NCI-H146 (cell line): ENCODE measurements around the gene ZFP62.
"Not testable (repeated sequence)": the region's sequence is repeated elsewhere in the genome, so short reads cannot be mapped to it uniquely, and the experiment has no call there.

Experiments used
- DNase-seq: peaks from one replicate; lab custom pipeline; 2025; lab: John Stamatoyannopoulos, UW

ZFP62 gene

DNA sequence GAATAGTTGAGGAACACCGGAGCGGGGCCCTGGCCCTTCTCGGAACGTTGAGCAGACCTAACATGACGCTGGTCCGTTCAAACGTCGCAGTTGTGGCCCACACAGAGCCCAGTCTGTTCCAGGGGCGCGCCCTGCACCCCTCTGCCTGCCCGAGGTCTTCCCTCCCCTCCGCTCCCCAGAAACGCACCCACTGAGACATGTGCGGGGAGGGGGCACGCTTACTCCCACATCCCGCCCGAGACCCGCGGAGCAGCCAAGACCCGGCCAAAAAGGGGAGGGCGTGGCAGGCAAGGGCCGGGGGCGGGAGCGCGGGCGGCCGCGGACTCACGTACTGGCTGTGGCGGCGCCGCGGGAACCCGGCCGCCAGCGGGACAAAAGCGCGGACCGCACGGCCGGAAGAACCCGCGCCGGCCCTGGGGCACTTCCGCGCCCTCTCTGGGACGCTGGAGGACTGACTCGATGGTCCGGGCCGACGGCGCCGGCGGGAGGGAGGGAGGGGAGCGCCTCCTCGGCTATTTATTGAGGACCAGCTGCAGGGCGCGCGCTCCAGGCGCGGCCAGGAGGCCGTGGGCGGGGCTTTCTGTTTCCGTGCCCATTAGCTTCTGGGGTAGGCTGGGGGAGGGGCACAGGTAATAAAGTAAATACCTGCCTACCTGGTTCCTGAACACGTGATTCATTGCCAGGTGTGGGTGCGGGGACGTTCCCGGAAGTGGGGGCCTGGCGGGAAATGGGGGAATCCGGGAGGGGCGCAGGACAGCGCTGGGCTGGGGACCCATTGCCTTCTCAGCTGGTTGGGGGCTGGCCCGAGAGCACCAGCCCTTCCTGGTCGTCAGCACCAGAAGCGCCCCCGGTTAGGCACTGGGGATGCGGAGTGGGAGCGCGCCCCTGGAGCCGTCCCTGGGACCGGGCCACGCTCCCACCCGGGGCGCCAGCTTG, at the start of gene ZFP62:
ZFP62 (minus strand) TSS at position 390 of the 936 bp plus-strand sequence; CDS start at position 333, 57 bp downstream.
- peak; percentile 94 for DNase-seq

DNA sequence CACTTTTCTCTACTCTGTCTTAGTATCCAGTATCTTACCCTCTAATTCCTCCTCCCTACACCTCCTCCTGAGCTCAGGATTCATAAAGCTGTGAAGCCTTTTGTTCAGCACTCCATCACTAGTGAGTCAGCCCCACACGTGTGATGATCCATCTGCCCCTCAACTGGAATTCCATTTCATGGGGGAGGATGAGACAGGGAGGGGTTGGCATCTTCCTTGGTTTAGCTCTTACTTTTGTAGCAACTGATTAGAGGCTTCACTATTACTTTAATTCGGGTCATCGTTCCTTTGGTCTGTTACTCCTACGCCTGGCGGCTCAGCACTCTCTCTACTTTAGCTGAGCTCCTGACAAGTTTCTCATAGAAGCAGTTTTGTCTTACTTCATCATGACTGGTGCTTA, 49.7 kb upstream of the ZFP62 start:
- no peak for DNase-seq

DNA sequence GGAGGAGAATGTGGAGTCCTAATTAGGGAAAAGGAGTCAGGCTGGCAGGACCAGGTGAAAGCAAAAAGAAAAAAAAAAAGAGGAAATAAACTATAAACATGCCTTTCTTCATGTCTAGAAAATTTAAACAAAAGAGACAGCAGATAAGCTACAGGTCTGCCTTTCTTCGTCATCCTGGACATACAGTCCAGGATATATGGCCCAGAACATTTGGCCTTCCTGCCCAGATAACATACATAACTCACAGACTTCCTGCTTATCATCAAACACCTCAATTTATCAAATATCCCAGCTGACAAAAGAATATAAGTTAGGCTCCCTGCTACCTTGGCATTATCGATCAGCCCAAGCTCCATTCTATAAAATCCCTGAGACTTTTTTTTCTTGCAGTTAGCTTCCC, 49.1 kb upstream of the ZFP62 start:
- DNase-seq, result no peak

DNA sequence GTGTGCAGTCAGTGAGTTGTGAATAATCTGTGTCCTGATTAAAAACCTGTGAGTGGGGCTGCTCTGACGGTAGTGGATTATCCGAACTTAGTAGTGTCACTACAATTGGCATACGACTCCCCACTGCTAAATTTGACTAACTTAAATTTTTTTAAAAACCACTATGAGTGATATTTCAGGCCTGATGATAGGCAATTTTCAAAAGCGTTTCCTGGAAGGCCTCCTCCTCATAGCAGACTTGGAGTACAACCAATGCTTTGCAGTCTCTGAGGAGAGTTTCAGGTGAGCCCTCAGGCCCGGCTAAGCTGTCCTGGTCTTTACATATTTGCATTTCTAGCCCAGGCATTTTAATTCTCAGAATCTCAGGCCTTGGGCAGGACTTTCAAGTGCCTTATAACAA, 48.7 kb upstream of the ZFP62 start:
- no peak for DNase-seq

DNA sequence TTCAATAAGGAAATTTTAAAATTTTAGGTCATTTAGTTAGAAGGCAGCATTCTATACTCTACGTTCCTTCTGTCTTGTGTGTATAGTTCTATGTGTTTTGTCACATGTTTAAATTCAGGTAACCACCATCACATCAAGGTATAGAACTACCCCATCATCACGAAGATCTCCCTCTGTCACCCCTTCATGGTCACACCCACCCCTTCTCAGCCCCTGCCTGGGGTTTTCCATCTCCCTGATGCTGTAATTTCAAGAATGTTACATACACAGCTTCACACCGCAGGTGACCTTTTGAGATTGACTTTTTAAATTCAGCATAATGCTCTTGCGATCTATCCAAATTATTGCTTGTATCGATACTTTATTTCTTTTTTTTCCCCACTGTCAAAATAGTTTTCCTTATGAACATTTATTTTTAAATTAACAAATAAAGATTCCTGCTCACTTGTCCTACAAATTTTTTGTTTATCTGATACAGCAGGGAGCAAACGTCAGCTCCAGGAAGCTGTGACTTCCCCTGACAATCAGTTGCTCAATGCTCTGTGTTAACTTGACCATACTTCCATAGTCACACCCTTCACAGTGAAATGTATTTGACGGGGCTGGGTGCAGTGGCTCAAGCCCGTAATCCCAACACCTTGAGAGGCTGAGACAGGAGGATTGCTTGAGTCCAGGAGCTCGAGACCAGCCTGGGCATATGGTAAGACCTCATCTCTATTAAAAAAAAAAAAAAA, 48.1 kb upstream of the ZFP62 start:
- no peak for DNase-seq

DNA sequence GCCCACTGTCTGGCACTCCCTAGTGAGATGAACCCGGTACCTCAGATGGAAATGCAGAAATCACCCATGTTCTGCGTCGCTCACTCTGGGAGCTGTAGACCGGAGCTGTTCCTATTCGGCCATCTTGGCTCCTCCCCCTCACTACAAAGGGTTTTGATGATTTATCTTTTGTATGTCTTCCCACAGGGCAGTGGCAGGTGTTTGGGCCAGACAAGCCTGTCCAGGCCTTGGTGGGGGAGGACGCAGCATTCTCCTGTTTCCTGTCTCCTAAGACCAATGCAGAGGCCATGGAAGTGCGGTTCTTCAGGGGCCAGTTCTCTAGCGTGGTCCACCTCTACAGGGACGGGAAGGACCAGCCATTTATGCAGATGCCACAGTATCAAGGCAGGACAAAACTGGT, 47.3 kb upstream of the ZFP62 start:
- no peak for DNase-seq

DNA sequence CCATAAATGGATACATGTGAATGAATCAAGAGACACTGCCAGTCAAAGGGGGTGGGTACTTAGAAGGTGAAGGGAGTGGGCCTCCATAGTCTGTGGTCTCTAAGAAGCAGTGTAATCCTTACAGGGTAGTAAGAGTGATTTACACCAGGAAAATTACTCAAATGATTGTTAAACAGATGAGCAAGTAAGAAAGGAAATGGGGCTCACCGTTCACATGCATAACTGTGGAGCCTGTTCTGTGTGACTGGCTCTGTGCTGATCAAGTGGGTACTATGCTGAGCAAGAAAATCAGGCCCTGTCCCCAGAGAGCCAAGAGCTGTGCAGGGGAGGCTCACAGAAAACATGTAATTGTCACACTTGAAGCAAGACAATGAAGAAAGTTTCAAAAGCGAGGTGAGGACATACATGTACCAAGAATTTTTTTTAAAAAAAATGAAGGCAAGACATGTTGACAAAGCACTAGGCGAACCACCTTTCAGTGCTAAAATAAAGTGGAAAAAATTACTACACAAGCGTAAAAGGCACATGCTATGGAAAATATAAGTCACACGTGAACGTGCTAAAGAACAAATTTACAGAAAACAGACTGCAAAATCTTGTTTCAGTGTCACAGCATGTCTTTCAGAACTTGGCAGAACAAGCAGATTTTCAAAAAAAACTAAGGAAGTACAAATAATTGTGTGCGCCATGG, 40.4 kb upstream of the ZFP62 start:
- no peak for DNase-seq

DNA sequence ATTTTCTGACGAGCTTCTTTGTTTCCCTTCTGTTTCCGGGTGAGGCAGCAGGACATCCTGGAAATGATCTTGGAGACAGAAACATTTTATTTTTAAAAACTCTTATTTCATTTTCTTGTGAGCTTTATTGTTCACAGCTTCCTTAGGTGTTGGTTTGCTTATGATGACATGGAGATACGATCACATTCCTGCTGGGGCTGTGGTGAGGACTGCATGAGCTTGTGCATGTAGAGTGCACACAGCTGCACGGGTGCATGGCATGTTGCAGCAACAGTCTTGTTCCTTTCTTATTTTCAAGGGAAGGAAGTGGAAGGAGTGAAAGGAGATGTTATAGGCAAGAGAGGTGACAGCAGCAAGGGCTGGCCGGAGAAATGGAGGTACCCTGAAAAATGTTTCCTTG, 39.1 kb upstream of the ZFP62 start:
- DNase-seq, result no peak

DNA sequence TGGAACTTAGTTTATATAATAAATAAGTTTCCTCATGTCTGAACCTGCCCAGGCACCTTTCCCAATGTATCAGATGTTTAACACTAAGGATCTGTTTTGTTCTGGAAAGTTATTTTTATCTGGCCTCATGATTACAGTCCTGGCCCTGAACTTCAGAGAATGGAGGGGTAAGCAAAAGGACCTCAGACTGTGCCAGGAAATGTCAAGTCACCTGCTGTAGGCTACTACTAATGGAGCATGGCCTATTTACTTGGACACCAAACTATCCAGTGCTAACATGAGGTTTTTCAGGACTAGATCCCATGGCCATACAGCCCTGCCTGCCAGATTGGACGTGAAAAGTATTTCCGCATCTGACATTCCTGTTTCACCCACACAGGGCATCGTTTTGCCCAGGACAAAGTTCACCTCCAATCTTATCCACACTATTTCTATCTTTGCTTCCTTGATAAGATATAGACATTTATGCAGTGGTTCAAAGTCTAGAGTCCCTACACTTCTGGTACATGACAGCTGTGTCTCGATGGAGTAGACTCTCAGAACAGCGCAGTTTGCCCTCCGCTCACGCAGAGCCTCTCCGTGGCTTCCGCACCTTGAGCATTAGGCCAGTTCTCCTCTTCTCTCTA, 37.7 kb upstream of the ZFP62 start, which contains the start of gene BTNL8:
BTNL8 (plus strand) TSS at position 539 of the 626 bp plus-strand sequence. CDS start 152 bp downstream, outside the sequence.
- DNase-seq, result no peak

DNA sequence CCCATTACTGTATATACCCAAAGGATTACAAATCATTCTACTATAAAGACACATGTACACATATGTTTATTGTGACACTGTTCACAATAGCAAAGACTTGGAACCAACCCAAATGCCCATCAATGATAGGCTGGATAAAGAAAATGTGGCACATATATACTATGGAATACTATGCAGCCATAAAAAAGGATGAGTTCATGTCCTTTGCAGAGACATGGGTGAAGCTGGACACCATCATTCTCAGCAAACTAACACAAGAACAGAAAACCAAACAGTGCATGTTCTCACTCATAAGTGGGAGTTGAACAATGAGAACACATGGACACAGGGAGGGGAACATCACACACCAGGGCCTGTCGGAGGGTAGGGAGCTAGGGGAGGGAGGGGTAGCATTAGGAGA, 34.3 kb upstream of the ZFP62 start:
- not testable (repeated sequence) for DNase-seq

DNA sequence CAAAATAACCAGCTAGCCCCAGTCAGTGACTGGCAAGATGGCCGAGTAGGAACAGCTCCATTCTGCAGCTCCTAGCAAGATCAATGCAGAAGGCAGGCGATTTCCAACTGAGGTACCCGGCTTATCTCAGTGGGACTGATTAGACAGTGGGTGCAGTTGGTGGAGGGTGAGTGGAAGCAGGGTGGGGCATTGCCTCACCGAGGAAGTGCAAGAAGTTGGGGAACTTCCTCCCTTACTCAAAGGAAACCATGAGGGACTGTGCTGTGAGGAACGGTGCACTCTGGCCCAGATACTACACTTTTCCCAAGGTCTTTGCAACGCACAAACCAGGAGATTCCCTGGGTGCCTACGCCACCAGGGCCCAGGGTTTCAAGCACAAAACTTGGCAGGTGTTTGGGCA, 28.3 kb upstream of the ZFP62 start:
- DNase-seq, result no peak

DNA sequence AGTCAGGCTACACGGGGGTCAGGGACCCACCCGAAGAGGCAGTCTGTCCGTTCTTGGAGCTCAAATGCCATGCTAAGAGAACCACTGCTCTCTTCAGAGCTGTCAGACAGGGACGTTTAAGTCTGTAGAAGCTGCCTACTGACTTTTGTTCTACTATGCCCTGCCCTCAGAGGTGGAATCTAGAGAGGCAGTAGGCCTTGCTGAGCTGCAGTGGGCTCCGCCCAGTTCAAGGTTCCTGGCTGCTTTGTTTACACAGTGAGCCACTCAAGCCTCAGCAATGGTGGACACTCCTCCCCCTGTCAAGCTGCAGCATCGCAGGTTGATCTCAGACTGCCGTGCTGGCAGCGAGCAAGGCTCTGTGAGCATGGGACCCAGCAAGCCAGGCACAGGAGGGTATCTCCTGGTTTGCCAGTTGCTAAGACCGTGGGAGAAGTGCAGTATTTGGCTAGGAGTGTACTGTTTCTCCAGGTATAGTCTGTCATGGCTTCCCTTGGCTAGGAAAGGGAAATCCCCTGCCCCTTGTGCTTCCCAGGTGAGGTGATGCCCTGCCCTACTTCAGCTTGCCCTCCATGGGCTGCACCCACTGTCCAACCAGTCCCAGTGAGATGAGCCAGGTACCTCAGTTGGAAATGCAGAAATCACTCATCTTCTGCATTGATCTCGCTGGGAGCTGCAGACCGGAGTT, 24.9 kb upstream of the ZFP62 start:
- DNase-seq, result peak; percentile 17

DNA sequence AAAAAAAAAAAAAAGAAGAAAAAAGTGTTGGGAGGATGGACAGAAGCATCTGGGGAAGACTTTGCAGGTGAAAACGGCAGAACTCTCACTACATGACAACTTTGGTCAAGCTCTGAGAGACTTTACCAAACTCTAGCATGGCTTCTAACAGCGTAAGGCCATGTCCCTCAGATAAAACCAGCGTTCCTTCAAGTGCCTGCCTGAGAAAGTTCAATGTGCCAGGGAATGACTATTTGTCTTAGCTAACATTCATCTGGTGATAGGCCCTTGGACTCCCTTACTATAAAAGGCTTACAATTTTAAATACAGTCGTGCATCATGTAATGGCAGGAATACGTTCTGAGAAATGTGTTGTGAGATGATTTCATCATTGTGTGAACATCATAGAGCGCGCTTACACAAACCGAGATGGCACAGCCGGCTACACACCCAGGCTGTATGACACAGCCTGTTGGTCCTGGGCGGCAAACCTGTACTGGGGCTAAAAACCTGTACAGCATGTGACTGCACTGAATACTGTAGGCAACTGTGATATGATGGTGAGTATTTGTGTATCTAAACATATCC, 14.9 kb upstream of the ZFP62 start:
- DNase-seq, result no peak

DNA sequence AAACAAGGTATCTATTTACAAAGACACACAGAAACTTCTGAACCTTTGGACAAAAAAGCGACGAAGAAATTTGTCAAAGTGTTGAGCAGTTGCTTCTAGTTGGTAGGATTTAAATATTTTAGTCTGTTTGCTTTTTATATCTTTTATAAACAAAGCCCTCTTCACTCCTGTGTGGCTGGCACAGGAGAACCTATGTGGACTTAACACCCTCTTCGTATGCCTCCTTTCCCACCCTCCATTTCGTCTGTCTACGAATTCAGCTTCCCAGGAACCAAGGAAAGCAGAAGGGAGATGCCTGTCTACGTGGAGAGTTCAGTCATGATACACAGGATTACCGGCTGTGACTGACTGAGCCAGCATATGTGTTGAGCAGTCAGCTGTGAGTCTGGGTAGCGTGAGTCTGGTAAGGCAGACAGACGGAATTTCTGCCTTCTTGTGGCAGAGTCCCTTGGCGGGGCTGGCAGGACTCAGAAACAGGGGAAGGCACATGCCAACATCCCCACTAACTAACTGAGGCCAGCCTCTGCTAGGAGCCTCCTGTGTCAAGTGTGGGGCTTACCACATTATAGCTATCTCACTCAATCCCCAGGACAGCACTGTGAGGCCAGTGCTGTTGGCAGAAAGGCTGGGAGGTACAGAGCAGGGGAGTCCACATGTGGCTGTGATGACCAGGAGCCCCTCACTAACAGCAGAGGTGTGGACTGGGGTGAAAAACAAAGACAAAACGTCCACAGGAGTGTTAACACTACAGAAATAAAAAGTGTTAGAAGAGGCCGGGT, 13.9 kb upstream of the ZFP62 start:
- no peak for DNase-seq

DNA sequence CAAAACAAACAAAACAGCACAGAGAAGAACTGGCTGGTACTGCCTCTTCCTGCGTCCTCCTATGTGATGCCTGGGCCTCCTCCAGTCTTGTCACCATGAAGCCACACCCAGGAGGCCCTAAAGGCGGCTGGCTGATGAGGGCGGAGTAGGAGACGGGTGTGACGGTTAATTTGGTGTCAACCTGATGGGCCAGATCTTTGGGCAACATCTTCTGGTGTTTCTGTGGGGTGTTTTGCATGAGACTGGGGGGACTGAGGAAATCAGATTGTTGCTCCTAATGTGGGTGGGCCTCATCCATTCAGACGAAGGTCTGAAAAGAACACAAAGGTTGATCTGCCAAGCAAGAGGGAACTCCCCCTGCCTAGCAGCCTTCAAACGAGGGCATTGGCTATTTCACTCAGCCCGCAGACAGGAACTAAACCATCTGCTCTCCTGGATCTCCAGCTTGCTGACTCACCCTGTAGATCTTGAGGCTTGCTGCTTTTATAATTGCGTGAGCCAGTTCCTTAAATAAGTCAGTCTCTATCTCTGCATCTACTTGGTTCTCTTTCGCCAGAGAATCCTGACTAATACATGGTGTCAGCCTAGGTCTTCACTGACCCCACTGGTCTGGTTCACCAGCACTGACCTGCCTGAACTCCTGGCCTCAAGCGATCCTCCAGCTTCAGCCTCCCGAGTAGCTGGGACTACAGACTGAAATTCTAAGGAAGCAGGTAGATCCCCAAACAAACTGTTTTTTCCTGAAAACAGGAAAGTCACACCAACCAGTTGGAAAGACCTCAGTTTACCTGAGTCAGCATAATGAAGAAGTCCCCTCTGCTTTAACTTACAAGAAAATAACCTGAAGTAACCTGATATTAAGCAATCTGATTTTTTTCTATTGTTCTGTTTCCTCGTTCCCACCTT, 12.8 kb upstream of the ZFP62 start:
- DNase-seq, result no peak

DNA sequence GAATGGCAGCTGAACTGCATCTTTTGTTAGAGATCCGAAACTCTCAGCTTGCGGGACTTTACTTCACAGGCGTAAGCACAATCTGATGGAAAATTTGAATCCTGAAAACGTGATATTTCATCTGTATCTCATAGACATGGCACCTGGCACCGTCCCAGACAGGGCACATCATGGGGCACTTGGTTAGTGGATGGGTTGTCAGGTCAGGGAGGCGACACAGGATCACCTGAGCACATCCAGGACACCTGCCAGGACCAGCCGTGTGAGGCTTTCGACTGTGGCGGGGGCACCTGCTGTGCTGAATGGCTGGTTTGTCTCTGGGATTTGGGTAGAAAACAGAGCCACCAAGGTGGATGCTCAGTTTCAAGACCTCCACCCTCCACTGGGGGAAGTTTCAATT, 11.3 kb upstream of the ZFP62 start:
- no peak for DNase-seq

DNA sequence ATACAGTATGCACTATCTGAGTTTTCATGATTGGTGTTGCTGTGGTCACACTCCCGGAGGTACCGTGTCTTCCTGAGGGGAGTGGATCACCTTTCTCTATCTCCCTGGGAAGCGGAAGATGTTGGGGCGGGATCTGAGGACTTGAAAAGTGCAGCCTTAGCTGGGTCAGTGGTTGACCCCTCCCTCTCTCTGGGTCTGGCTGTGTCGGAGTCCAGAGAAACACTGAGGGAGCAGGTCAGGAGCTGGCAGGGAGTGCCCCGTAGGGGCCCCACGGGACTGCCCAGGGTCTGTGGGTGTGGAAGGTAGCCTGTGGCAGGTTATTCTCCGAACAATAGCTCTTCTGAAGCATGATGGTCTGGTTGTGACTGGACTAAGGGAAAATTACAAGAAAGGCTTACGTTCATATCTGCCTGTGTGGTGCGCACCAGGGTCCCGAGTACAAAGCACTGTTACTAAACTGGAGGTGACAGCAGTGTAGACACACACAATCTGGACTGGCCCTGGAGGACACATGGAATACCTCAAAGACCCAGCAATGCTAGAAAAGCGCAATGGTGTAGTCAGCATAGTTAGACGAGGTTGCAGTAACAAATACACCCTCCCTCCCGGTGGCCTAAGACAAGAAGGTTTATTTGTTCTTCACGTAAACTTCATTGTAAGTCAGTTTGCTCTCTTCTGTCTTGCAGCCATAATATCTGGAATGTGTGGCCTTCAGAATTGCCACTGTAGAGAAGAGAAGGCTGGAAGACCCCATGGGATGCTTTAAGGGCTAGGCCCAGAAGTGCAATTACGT, 9.4 kb upstream of the ZFP62 start:
- DNase-seq, result no peak

DNA sequence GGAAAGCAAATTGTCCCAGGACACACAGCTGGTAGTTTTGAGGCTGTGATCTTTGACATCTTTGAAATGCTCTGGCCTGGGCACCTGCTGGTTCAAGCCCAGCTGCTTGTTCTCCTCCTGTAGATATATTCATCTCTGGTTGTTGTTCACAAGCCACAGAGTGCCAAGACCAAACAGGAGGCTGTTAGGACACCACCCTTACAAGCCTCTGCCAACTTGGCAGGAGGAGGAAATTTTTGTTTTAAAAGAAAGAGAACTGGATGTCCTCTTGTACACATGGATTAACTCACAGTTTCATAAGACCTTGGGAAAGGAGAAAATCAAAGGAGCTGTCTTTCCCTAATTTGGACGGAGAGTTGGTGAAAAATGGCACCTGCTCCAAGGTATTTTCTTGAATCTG, 8.5 kb upstream of the ZFP62 start:
- DNase-seq, result no peak
